ENCODE data around the gene RDX. TPM values are rescaled to one million over a fixed set of nuclear protein-coding genes. Genes with fewer than 3 reads are reported as not detected.

The RDX gene
- total RNA-seq, 2 donors from 2014 or later = 121 to 127 TPM

- no peak for DNase-seq
- H3K4me3 ChIP-seq (ENCODE audit: low read length) = no peak overlapping the region
- TF ChIP-seq CTCF (conservative IDR thresholded peaks at IDR 0.05) = no peak
- no peaks in the 10 kb centered on the region for H3K27me3 ChIP-seq (ENCODE audit: control insufficient read depth, insufficient read depth, low read length, poor library complexity, severe bottlenecking)
- H3K27ac Mint-ChIP-seq = no peak overlapping the region
- H3K4me1 Mint-ChIP-seq = peaks cover 6% of the 10 kb centered on the region
- H3K4me1 ChIP-seq (ENCODE audit: control insufficient read depth, insufficient read depth, low read length) = no peaks in the 10 kb centered on the region
- peaks cover 8% of the 10 kb centered on the region for H3K36me3 ChIP-seq (ENCODE audit: control insufficient read depth, insufficient read depth, low read length)
- peaks cover 6% of the 10 kb centered on the region for H3K36me3 Mint-ChIP-seq (ENCODE audit: low read depth)
- no peak overlapping the region for H3K27ac ChIP-seq (ENCODE audit: low read depth, low read length)
- no peak overlapping the region for H3K4me3 Mint-ChIP-seq
- H3K27me3 Mint-ChIP-seq (ENCODE audit: insufficient read depth) = no peaks in the 10 kb centered on the region
- no peaks in the 10 kb centered on the region for H3K9me3 ChIP-seq (ENCODE audit: control insufficient read depth, low read length)
- H3K9me3 Mint-ChIP-seq = no peaks in the 10 kb centered on the region
- no peak overlapping the region for H3K9ac ChIP-seq (ENCODE audit: extremely low read depth, low read length, poor library complexity, severe bottlenecking)
Observed at GRCh38 chr11:110153474-110153873, 142.9 kb downstream of the RDX start.

- no peak overlapping the region for H3K4me3 ChIP-seq (ENCODE audit: low read length)
- no peak overlapping the region for H3K4me3 Mint-ChIP-seq
- TF ChIP-seq CTCF (conservative IDR thresholded peaks at IDR 0.05) = no peak
- no peak for DNase-seq
- H3K4me1 ChIP-seq (ENCODE audit: control insufficient read depth, insufficient read depth, low read length) = peaks cover 4% of the 10 kb centered on the region
- H3K27ac Mint-ChIP-seq = no peak overlapping the region
- no peaks in the 10 kb centered on the region for H3K9me3 ChIP-seq (ENCODE audit: control insufficient read depth, low read length)
- no peaks in the 10 kb centered on the region for H3K9me3 Mint-ChIP-seq
- peaks cover 6% of the 10 kb centered on the region for H3K36me3 Mint-ChIP-seq (ENCODE audit: low read depth)
- peaks cover 8% of the 10 kb centered on the region for H3K36me3 ChIP-seq (ENCODE audit: control insufficient read depth, insufficient read depth, low read length)
- no peaks in the 10 kb centered on the region for H3K27me3 Mint-ChIP-seq (ENCODE audit: insufficient read depth)
- peaks cover 5% of the 10 kb centered on the region for H3K4me1 Mint-ChIP-seq
- no peaks in the 10 kb centered on the region for H3K27me3 ChIP-seq (ENCODE audit: control insufficient read depth, insufficient read depth, low read length, poor library complexity, severe bottlenecking)
- no peak overlapping the region for H3K27ac ChIP-seq (ENCODE audit: low read depth, low read length)
- no peak overlapping the region for H3K9ac ChIP-seq (ENCODE audit: extremely low read depth, low read length, poor library complexity, severe bottlenecking)
- WGBS, 2 experiments (ENCODE audit: insufficient coverage in 1 of 2, insufficient read length in 1 of 2) = 100% methylated on average over 1 of the region's 1 CpG
Observed at GRCh38 chr11:110152199-110152598, 144.2 kb downstream of the RDX start.

- Histone ChIP-seq H3K9ac (ENCODE audit: extremely low read depth, low read length, poor library complexity, severe bottlenecking) (no peak overlapping the region), H3K27ac (ENCODE audit: low read depth, low read length) (peak overlapping the region; percentile 36), H3K36me3 (ENCODE audit: control insufficient read depth, insufficient read depth, low read length) (peaks cover 8% of the 10 kb centered on the region), H3K4me1 (ENCODE audit: control insufficient read depth, insufficient read depth, low read length) (peaks cover 4% of the 10 kb centered on the region), H3K9me3 (ENCODE audit: control insufficient read depth, low read length) (no peaks in the 10 kb centered on the region), H3K4me3 (ENCODE audit: low read length) (no peak overlapping the region), H3K27me3 (ENCODE audit: control insufficient read depth, insufficient read depth, low read length, poor library complexity, severe bottlenecking) (no peaks in the 10 kb centered on the region)
- no peak for DNase-seq
- 82 to 85% methylated on average over 2 to 9 of the region's 9 CpGs for WGBS, 2 experiments (ENCODE audit: insufficient coverage in 1 of 2, insufficient read length in 1 of 2)
- Mint-ChIP-seq H3K4me3 (no peak overlapping the region), H3K9me3 (no peaks in the 10 kb centered on the region), H3K4me1 (peaks cover 5% of the 10 kb centered on the region), H3K27me3 (ENCODE audit: insufficient read depth) (no peaks in the 10 kb centered on the region), H3K36me3 (ENCODE audit: low read depth) (peaks cover 6% of the 10 kb centered on the region), H3K27ac (no peak overlapping the region)
- TF ChIP-seq CTCF (conservative IDR thresholded peaks at IDR 0.05) = no peak
Observed at GRCh38 chr11:110148775-110149744, 147.4 kb downstream of the RDX start.
